IMR-90 (cell line): ENCODE data around the gene LRIT2. TPM values are rescaled to one million over a fixed set of nuclear protein-coding genes. Genes with fewer than 3 reads are reported as not detected.

ENCODE experiments used
- ATAC-seq: fragments of 200-7000 bp; cut with Tn5 transposase; 2 replicates; pipeline ENCODE4 v1.9.1; 2020; ENCODE audit warnings: low read depth, mild to moderate bottlenecking, moderate library complexity
- BruUV-seq: library from RNA; stranded (reverse); fragments of 400-500 nt; replicated peaks from 2 replicates; lab custom pipeline; 2021; lab: Mats Ljungman, UMichigan
- CTCF ChIA-PET: fragments of 300-600 bp; formaldehyde crosslinking; extraction: SDS; loops from one replicate; lab custom pipeline; 2021; ENCODE audit warnings: antibody characterized with exemption; lab: Yijun Ruan, JAX
- POLR2A ChIA-PET: fragments of 300-600 bp; sonication (Branson Sonifier 250); formaldehyde crosslinking; loops from one replicate; lab custom pipeline; 2022; ENCODE audit warnings: antibody characterized with exemption; ENCODE audit not compliant: unreplicated experiment; lab: Charles Lee
- DNase-seq: peaks from one replicate; pipeline ENCODE4 v3.0.0; 2013
- H2AFZ ChIP-seq: replicated peaks from 2 replicates; pipeline ENCODE3; 2013; ENCODE audit warnings: low read length, mild to moderate bottlenecking; ENCODE audit not compliant: poor library complexity
- H2AK5ac ChIP-seq: 2 replicates; pipeline ENCODE4 v1.6.1; 2013; ENCODE audit warnings: low read depth, low read length, inconsistent platforms
- H2AK9ac ChIP-seq: replicated peaks from 2 replicates; pipeline ENCODE3; 2013; ENCODE audit warnings: mild to moderate bottlenecking, low read depth, low read length, moderate library complexity; ENCODE audit not compliant: poor library complexity
- H2BK120ac ChIP-seq: 2 replicates; pipeline ENCODE4 v1.6.1; 2013; ENCODE audit warnings: low read depth, low read length, inconsistent platforms
- H2BK15ac ChIP-seq: 3 replicates; pipeline ENCODE4 v1.6.1; 2013; ENCODE audit warnings: low read depth, low read length, inconsistent platforms
- H2BK20ac ChIP-seq: 2 replicates; pipeline ENCODE4 v1.6.1; 2013; ENCODE audit warnings: low read depth, mild to moderate bottlenecking, inconsistent platforms, low read length, moderate library complexity
- H2BK5ac ChIP-seq: 2 replicates; pipeline ENCODE4 v1.6.1; 2013; ENCODE audit warnings: mild to moderate bottlenecking, low read depth, low read length, inconsistent platforms; ENCODE audit not compliant: poor library complexity, severe bottlenecking
- H3K14ac ChIP-seq: replicated peaks from 2 replicates; pipeline ENCODE4 v1.6.1; 2013; ENCODE audit warnings: low read depth, low read length, inconsistent platforms
- H3K18ac ChIP-seq: 2 replicates; pipeline ENCODE4 v1.6.1; 2013; ENCODE audit warnings: low read depth, low read length, control low read depth
- H3K23ac ChIP-seq: 2 replicates; pipeline ENCODE4 v1.6.1; 2013; ENCODE audit warnings: low read depth, low read length, inconsistent platforms
- H3K27ac ChIP-seq: 2 replicates; pipeline ENCODE4 v1.5.1; 2013; ENCODE audit warnings: mild to moderate bottlenecking, control low read depth, low read length; ENCODE audit not compliant: insufficient read depth
- H3K27me3 ChIP-seq: 2 replicates; pipeline ENCODE4 v1.6.1; 2013; ENCODE audit warnings: low read length; ENCODE audit not compliant: control insufficient read depth, insufficient read depth
- H3K36me3 ChIP-seq: 2 replicates; pipeline ENCODE4 v1.6.1; 2013; ENCODE audit warnings: low read length, mixed read lengths; ENCODE audit not compliant: control insufficient read depth, insufficient read depth
- H3K4ac ChIP-seq: 2 replicates; pipeline ENCODE4 v1.6.1; 2013; ENCODE audit warnings: low read depth, low read length, inconsistent platforms
- H3K4me1 ChIP-seq: 2 replicates; pipeline ENCODE4 v1.6.1; 2013; ENCODE audit warnings: low read length, mixed read lengths; ENCODE audit not compliant: control insufficient read depth, insufficient read depth
- H3K4me2 ChIP-seq: 2 replicates; pipeline ENCODE4 v1.6.1; 2013; ENCODE audit warnings: low read depth, mild to moderate bottlenecking, control low read depth, low read length, moderate library complexity
- H3K4me3 ChIP-seq: 2 replicates; pipeline ENCODE4 v1.5.1; 2013; ENCODE audit warnings: low read depth, mild to moderate bottlenecking, control low read depth, low read length, moderate library complexity; ENCODE audit not compliant: insufficient read depth
- H3K56ac ChIP-seq: 2 replicates; pipeline ENCODE4 v1.6.1; 2013; ENCODE audit warnings: low read length, inconsistent platforms; ENCODE audit not compliant: insufficient read depth; ENCODE audit errors: extremely low read depth
- H3K79me1 ChIP-seq, 2 experiments: 2 replicates each; pipeline ENCODE4 v1.6.1; 2013; ENCODE audit warnings: low read length in 2 of 2, inconsistent platforms in 1 of 2, low read depth in 1 of 2
- H3K9ac ChIP-seq: 2 replicates; pipeline ENCODE4 v1.6.1; 2013; ENCODE audit warnings: low read depth, low read length, control low read depth
- H3K9me1 ChIP-seq: 2 replicates; pipeline ENCODE4 v1.6.1; 2013; ENCODE audit warnings: low read length, inconsistent platforms; ENCODE audit not compliant: insufficient read depth
- H3K9me3 ChIP-seq: 2 replicates; pipeline ENCODE4 v1.6.1; 2013; ENCODE audit warnings: low read length; ENCODE audit not compliant: control insufficient read depth, insufficient read depth
- H4K20me1 ChIP-seq: 2 replicates; pipeline ENCODE4 v1.6.1; 2013; ENCODE audit warnings: low read length, inconsistent platforms; ENCODE audit not compliant: insufficient read depth
- H4K5ac ChIP-seq: 2 replicates; pipeline ENCODE4 v1.6.1; 2013; ENCODE audit warnings: mild to moderate bottlenecking, low read depth, low read length, control low read depth
- H4K8ac ChIP-seq, 2 experiments: 2 replicates each; pipeline ENCODE4 v1.6.1; 2013; ENCODE audit warnings: low read depth in 2 of 2, low read length in 2 of 2, control low read depth in 1 of 2, inconsistent platforms in 1 of 2
- H4K91ac ChIP-seq: 2 replicates; pipeline ENCODE4 v1.6.1; 2013; ENCODE audit warnings: low read depth, low read length, inconsistent platforms; ENCODE audit not compliant: insufficient read depth
- BHLHE40 ChIP-seq: fragments of 150-350 bp; IDR thresholded peaks from 2 replicates; pipeline ENCODE4 v1.6.1; 2016; ENCODE audit warnings: mild to moderate bottlenecking, low read depth, low read length
- USF2 ChIP-seq: fragments of 150-350 bp; IDR thresholded peaks from 2 replicates; pipeline ENCODE4 v1.6.1; 2017; ENCODE audit warnings: mild to moderate bottlenecking, antibody characterized with exemption, low read length, low read depth
- WGBS, 2 experiments: methylation state at CpG; one replicate each; pipeline versions ENCODE4 v1.1.5 to v1.1.7; 2013; ENCODE audit warnings: missing lambda C conversion rate in 2 of 2; ENCODE audit not compliant: insufficient read length in 1 of 2; ENCODE audit errors: extremely low coverage in 2 of 2; 5-methylcytosine and 5-hydroxymethylcytosine counted together
- dilution Hi-C: fragments of 300-500 bp; cut with HindIII; formaldehyde crosslinking; loops from one replicate; pipeline ENCODE4 v1.14.3; 2018; ENCODE audit warnings: low sequenced_read_pairs; ENCODE audit not compliant: unreplicated experiment
- in situ Hi-C: fragments of 300-500 bp; cut with MboI; formaldehyde crosslinking; loops from 3 replicates; pipeline ENCODE4 v1.14.3; 2019; ENCODE audit warnings: low sequenced_read_pairs, inconsistent platforms, mixed read lengths
- intact Hi-C: fragments of 100-400 bp; cut with micrococcal nuclease; formaldehyde crosslinking; loops from 2 replicates; pipeline ENCODE4 v1.10.0; 2022
- polyA plus RNA-seq, 3 experiments: library from polyadenylated mRNA; depleted of rRNA; stranded (reverse); fragments of >200 nt; gene quantifications; 2 replicates each; pipeline ENCODE4 v1.2.3, GENCODE V29; 2012; ENCODE audit warnings: low replicate concordance in 1 of 3
- total RNA-seq: library from RNA; depleted of rRNA; stranded (reverse); fragments of >200 nt; gene quantifications from 2 replicates; pipeline ENCODE4 v1.2.3, GENCODE V29; 2012

The LRIT2 gene
- total and polyA plus RNA-seq, 2 of the 4 experiments (the other 2 are of a cell fraction): not detected

- Histone ChIP-seq H2AK5ac (no peak overlapping the region), H3K27me3 (peaks cover 7% of the 10 kb centered on the region; the same call in 1 of the 2 replicates), H3K9ac (no peak overlapping the region), H3K56ac (no peak overlapping the region), H4K5ac (no peak overlapping the region), H2BK5ac (no peak overlapping the region), H3K27ac (no peak overlapping the region), H3K14ac (no peak overlapping the region), H3K4me1 (no peaks in the 10 kb centered on the region), H3K4ac (no peak overlapping the region), H2BK20ac (no peak overlapping the region), H3K18ac (no peak overlapping the region), H3K9me3 (no peaks in the 10 kb centered on the region), H2BK15ac (no peak overlapping the region), H3K4me3 (no peak overlapping the region), H4K20me1 (no peaks in the 10 kb centered on the region; the same call in 1 of the 2 replicates), H2AK9ac (no peak overlapping the region), H4K91ac (no peak overlapping the region), H4K8ac (no peak overlapping the region), H3K79me1 (no peaks in the 10 kb centered on the region), H2AFZ (no peak overlapping the region), H3K9me1 (no peaks in the 10 kb centered on the region), H3K4me2 (no peak overlapping the region), H3K36me3 (no peaks in the 10 kb centered on the region), H3K23ac (no peak overlapping the region), H2BK120ac (no peak overlapping the region)
- ATAC-seq (no peak), DNase-seq (no peak)
- TF ChIP-seq USF2 (no peak), BHLHE40 (no peak)
- CTCF ChIA-PET: no interaction called here
- in situ Hi-C loops: no loop called here
- dilution Hi-C loops: no loop called here
- POLR2A ChIA-PET: no interaction called here
- intact Hi-C loops: no loop called here
- no CpG with 5 or more reads among the region's 1 CpG for WGBS, 2 experiments
- BruUV-seq: no TSS peak
These were observed 5.0 kb upstream of the LRIT2 start for GRCh38 chr10:84230359-84230758.
